Smooth muscle cell (in vitro differentiated cells): ENCODE results near the gene CNNM1. TPM values are rescaled to one million over a fixed set of nuclear protein-coding genes. Genes with fewer than 3 reads are reported as not detected.

Experiments used
- DNase-seq: peaks from one replicate; lab custom pipeline; 2025; ENCODE audit not compliant: unreplicated experiment; lab: John Stamatoyannopoulos, UW
- H2AFZ ChIP-seq: fragments of 200-600 bp; sonication (generic); 2 replicates; pipeline ENCODE4 v1.6.0; 2016; ENCODE audit warnings: antibody characterized with exemption, low read depth, mild to moderate bottlenecking
- H3F3A ChIP-seq: fragments of 200-600 bp; sonication (generic); 2 replicates; pipeline ENCODE4 v1.6.0; 2017; ENCODE audit warnings: antibody characterized with exemption, low read depth
- H3K27ac ChIP-seq: fragments of 200-600 bp; sonication (generic); 2 replicates; pipeline ENCODE4 v1.5.1; 2016; ENCODE audit warnings: low read depth, mild to moderate bottlenecking
- H3K27me3 ChIP-seq: fragments of 200-600 bp; sonication (generic); 2 replicates; pipeline ENCODE4 v1.6.1; 2016; ENCODE audit warnings: low read depth, mild to moderate bottlenecking
- H3K36me3 ChIP-seq: fragments of 200-600 bp; sonication (generic); 2 replicates; pipeline ENCODE4 v1.5.1; 2016; ENCODE audit warnings: low read depth
- H3K4me1 ChIP-seq: fragments of 200-600 bp; sonication (generic); 2 replicates; pipeline ENCODE4 v1.5.1; 2016; ENCODE audit warnings: low read depth
- H3K4me2 ChIP-seq: fragments of 200-600 bp; sonication (generic); 2 replicates; pipeline ENCODE4 v1.6.0; 2016; ENCODE audit warnings: mild to moderate bottlenecking
- H3K4me3 ChIP-seq: fragments of 200-600 bp; sonication (generic); 2 replicates; pipeline ENCODE4 v1.5.1; 2016; ENCODE audit warnings: mild to moderate bottlenecking
- H3K79me2 ChIP-seq: fragments of 200-600 bp; sonication (generic); 2 replicates; pipeline ENCODE4 v1.6.0; 2016; ENCODE audit warnings: low read depth, mild to moderate bottlenecking
- H3K9ac ChIP-seq: fragments of 200-600 bp; sonication (generic); 2 replicates; pipeline ENCODE4 v1.6.0; 2016; ENCODE audit warnings: low read depth
- H3K9me3 ChIP-seq: fragments of 200-600 bp; sonication (generic); replicated peaks from 2 replicates; pipeline ENCODE4 v1.5.1; 2016; ENCODE audit warnings: low read depth
- H4K20me1 ChIP-seq: fragments of 200-600 bp; sonication (generic); 2 replicates; pipeline ENCODE4 v1.6.0; 2016; ENCODE audit warnings: low read depth
- CTCF ChIP-seq: fragments of 200-600 bp; sonication (generic); IDR thresholded peaks from 2 replicates; pipeline ENCODE4 v1.5.1; 2017; ENCODE audit warnings: borderline replicate concordance, mild to moderate bottlenecking, antibody characterized with exemption; ENCODE audit not compliant: insufficient read depth, poor library complexity, severe bottlenecking
- WGBS: methylation state at CpG from one replicate; pipeline ENCODE4 v1.1.7; 2016; ENCODE audit warnings: low lambda C conversion rate; 5-methylcytosine and 5-hydroxymethylcytosine counted together
- polyA plus RNA-seq: library from polyadenylated mRNA; unstranded; fragments of >200 nt; fragmentation: Nextera tagmentation; extraction: Ambion mirVana; gene quantifications from 2 replicates; pipeline ENCODE4 v1.2.1, GENCODE V29; 2016
- total RNA-seq: library from RNA; depleted of rRNA; stranded (reverse); fragments of >200 nt; gene quantifications from 2 replicates; pipeline ENCODE4 v1.2.3, GENCODE V29; 2014

CNNM1 gene
- total and polyA plus RNA-seq, 2 experiments from 2014 or later = 0.04 TPM; not detected in 1

DNA sequence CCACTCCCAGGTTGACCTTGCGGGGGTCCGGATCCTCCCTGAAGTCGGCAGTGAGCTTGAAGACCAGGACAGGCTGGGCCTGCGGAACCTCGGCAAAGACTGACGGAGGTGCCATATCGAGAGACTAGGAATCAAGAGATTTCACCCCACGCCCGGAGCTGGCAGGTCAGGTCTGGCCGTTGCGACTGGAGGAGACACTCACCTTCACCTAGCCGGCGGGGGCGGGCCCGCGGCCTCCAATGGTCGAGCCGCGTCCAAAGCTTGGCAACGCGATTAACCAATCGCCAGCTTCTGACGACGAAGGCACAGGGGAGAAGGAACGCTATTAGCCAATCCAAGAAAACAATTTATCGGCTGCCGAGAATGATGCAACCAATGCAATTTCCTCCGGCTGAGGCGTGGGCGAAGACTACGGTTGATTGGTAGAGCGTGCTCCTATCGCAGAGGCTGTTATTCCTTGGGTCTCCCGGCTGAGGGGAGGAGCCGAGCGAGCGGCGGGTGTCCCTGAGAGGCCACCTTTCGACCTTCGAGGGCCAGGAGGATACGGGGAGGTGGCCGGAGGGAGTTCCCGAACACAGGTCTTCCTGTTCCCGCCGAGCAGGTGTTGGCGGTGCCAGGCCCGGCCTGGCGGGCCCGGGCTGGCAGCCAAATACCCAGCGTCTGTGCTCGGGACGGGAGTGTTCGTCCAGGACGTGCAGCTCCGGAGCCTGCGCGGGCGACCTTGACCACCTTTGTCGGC lies 101.5 kb downstream of the CNNM1 start, which contains the start of gene GOT1:
Gene GOT1 (minus strand): TSS at position 174 of the 739 bp plus-strand sequence. CDS start 59 bp downstream, at position 115.
- H3K4me3 ChIP-seq = peak within 1 kb of the TSS; percentile 73
- H3K9ac ChIP-seq = peak within 1 kb of the TSS; percentile 86
- H3K4me2 ChIP-seq = peak within 1 kb of the TSS; percentile 97
- WGBS = 1% methylated on average over 59 of the region's 59 CpGs
- H3K4me1 ChIP-seq = peaks cover 15% of the 10 kb centered on the region
- H3K27me3 ChIP-seq = no peaks in the 10 kb centered on the region
- H2AFZ ChIP-seq = peak within 1 kb of the TSS; percentile 91
- DNase-seq = peak; percentile 73
- H3K36me3 ChIP-seq = no peaks in the 10 kb centered on the region
- H3K27ac ChIP-seq = peak within 1 kb of the TSS; percentile 73
- TF ChIP-seq CTCF = no peak
- H3K79me2 ChIP-seq = peaks cover 48% of the 10 kb centered on the region
- no peaks in the 10 kb centered on the region for H3F3A ChIP-seq
- H3K9me3 ChIP-seq = no peaks in the 10 kb centered on the region
- peaks cover 8% of the 10 kb centered on the region for H4K20me1 ChIP-seq

- no peaks in the 10 kb centered on the region for H3K36me3 ChIP-seq
- peaks cover 15% of the 10 kb centered on the region for H3K4me1 ChIP-seq
- 8% methylated on average over 20 of the region's 20 CpGs for WGBS
- H4K20me1 ChIP-seq = peaks cover 6% of the 10 kb centered on the region
- peak overlapping the region; percentile 73 for H3K4me3 ChIP-seq
- no peaks in the 10 kb centered on the region for H3K27me3 ChIP-seq
- H3K27ac ChIP-seq = peak overlapping the region; percentile 61
- H3K79me2 ChIP-seq = peaks cover 48% of the 10 kb centered on the region
- no peaks in the 10 kb centered on the region for H3K9me3 ChIP-seq
- peak overlapping the region; percentile 97 for H3K4me2 ChIP-seq
- no peak for DNase-seq
- peak overlapping the region; percentile 83 for H3K9ac ChIP-seq
- H3F3A ChIP-seq = no peaks in the 10 kb centered on the region
- no peak for TF ChIP-seq CTCF
- peak overlapping the region; percentile 91 for H2AFZ ChIP-seq
Measured at GRCh38 chr10:99431190-99431760, 102.1 kb downstream of the CNNM1 start.

- Histone ChIP-seq H3F3A (no peaks in the 10 kb centered on the region), H3K9me3 (no peaks in the 10 kb centered on the region), H3K36me3 (no peaks in the 10 kb centered on the region), H4K20me1 (peaks cover 14% of the 10 kb centered on the region), H3K79me2 (peaks cover 48% of the 10 kb centered on the region), H3K9ac (no peak overlapping the region), H3K4me3 (peak overlapping the region; percentile 73), H3K27ac (no peak overlapping the region), H3K4me1 (peaks cover 15% of the 10 kb centered on the region), H2AFZ (no peak overlapping the region), H3K27me3 (no peaks in the 10 kb centered on the region), H3K4me2 (peak overlapping the region; percentile 97)
- WGBS = 98% methylated on average over 4 of the region's 4 CpGs
- DNase-seq = no peak
- TF ChIP-seq CTCF = no peak
Measured at GRCh38 chr10:99432047-99432446, 102.9 kb downstream of the CNNM1 start.

DNA sequence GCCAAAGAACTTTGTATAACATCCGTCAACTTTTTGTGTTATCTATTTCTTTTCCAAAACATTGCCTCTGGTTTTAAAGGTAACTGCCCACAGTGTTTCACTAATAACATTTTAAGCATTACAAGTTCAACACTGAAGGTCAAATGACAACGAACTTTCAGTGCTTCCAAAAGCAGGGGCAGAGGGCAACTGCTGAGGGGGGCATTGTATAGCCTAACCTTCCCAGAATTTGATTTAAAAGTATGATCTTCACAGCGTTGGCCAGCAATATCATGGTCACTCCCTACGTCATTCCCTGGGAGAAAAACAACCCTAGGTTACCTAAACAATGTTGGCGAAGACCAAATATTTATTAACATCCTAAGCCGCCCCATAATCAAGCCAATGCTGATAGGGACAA lies 103.7 kb downstream of the CNNM1 start:
- no peak for DNase-seq
- Histone ChIP-seq H3K27ac (no peak overlapping the region), H3K9me3 (no peaks in the 10 kb centered on the region), H3K4me2 (no peak overlapping the region), H3K4me3 (no peak overlapping the region), H3F3A (no peaks in the 10 kb centered on the region), H2AFZ (no peak overlapping the region), H3K27me3 (no peaks in the 10 kb centered on the region), H4K20me1 (peaks cover 10% of the 10 kb centered on the region), H3K79me2 (peaks cover 44% of the 10 kb centered on the region), H3K36me3 (peaks cover 2% of the 10 kb centered on the region), H3K9ac (no peak overlapping the region), H3K4me1 (peaks cover 15% of the 10 kb centered on the region)
- no peak for TF ChIP-seq CTCF
- 95% methylated on average over 6 of the region's 6 CpGs for WGBS
